ENCODE data around the gene PIK3C3. TPM values are rescaled to one million over a fixed set of nuclear protein-coding genes. Genes with fewer than 3 reads are reported as not detected.

Gene PIK3C3
- polyA plus RNA-seq, 1 donor from 2014 or later: 42.9 TPM

- no peak for TF ChIP-seq EP300 (conservative IDR thresholded peaks at IDR 0.05; ENCODE audit: poor library complexity, severe bottlenecking)
- no peak for TF ChIP-seq SMC3 (conservative IDR thresholded peaks at IDR 0.05; ENCODE audit: poor library complexity)
- no peak for TF ChIP-seq TAF1 (IDR thresholded peaks at IDR 0.05; ENCODE audit: low read depth)
- TF ChIP-seq RAD21 (conservative IDR thresholded peaks at IDR 0.05): no peak
- TF ChIP-seq POLR2AphosphoS5 (IDR thresholded peaks at IDR 0.05): no peak
- no peak for TF ChIP-seq EZH2 (IDR thresholded peaks at IDR 0.05; ENCODE audit: borderline replicate concordance, insufficient read depth, low read length, poor library complexity, severe bottlenecking)
- TF ChIP-seq CTCF (IDR thresholded peaks at IDR 0.05; ENCODE audit: poor library complexity, severe bottlenecking): no peak
- TF ChIP-seq REST (IDR thresholded peaks at IDR 0.05; ENCODE audit: borderline replicate concordance): no peak
- TF ChIP-seq MXI1 (conservative IDR thresholded peaks at IDR 0.05; ENCODE audit: poor library complexity, severe bottlenecking): no peak
- Histone ChIP-seq H3K79me2 (replicated peaks; ENCODE audit: insufficient read depth, low read length) (no peaks in the 10 kb centered on the region), H3K9ac (ENCODE audit: low read length) (no peak overlapping the region)
Measured at GRCh38 chr18:41921770-41922169, 33.3 kb upstream of the PIK3C3 start.

GRCh38 chr18:41922176-41922575 lies 32.9 kb upstream of the PIK3C3 start:
- H3F3A ChIP-seq (ENCODE audit: insufficient read depth, low read length, poor library complexity, severe bottlenecking): no peaks in the 10 kb centered on the region
- no peaks in the 10 kb centered on the region for H4K20me1 ChIP-seq (ENCODE audit: insufficient read depth)
- no peak overlapping the region for H3K9ac ChIP-seq (ENCODE audit: low read length)
- H3K27me3 ChIP-seq (ENCODE audit: insufficient read depth, low read depth, low read length): no peaks in the 10 kb centered on the region
- TF ChIP-seq EZH2 (IDR thresholded peaks at IDR 0.05; ENCODE audit: borderline replicate concordance, insufficient read depth, low read length, poor library complexity, severe bottlenecking) (no peak), CTCF (IDR thresholded peaks at IDR 0.05; ENCODE audit: poor library complexity, severe bottlenecking) (no peak)
- no peak overlapping the region for H3K27ac ChIP-seq (ENCODE audit: low read length)
- H3K9me3 ChIP-seq (ENCODE audit: low read length): no peaks in the 10 kb centered on the region
- no peak overlapping the region for H3K4me2 ChIP-seq (ENCODE audit: low read length)
- H2AFZ ChIP-seq (ENCODE audit: low read depth, low read length): no peak overlapping the region
- no peaks in the 10 kb centered on the region for H3K79me2 ChIP-seq (replicated peaks; ENCODE audit: insufficient read depth, low read length)
- no peak overlapping the region for H3K4me3 ChIP-seq (ENCODE audit: low read length)
- no peaks in the 10 kb centered on the region for H3K9me2 ChIP-seq (ENCODE audit: insufficient read depth, low read length)
- no peaks in the 10 kb centered on the region for H3K36me3 ChIP-seq (ENCODE audit: insufficient read depth, low read length)

More at GRCh38 chr18:41921770-41922169, 33.3 kb upstream of the PIK3C3 start:
- H3K27me3 ChIP-seq (ENCODE audit: insufficient read depth, low read depth, low read length): no peaks in the 10 kb centered on the region
- H3K27ac ChIP-seq (ENCODE audit: low read length): no peak overlapping the region
- no peak overlapping the region for H2AFZ ChIP-seq (ENCODE audit: low read depth, low read length)
- H3K9me2 ChIP-seq (ENCODE audit: insufficient read depth, low read length): no peaks in the 10 kb centered on the region
- H3K36me3 ChIP-seq (ENCODE audit: insufficient read depth, low read length): no peaks in the 10 kb centered on the region
- no peaks in the 10 kb centered on the region for H3K9me3 ChIP-seq (ENCODE audit: low read length)
- no peak overlapping the region for H3K4me3 ChIP-seq (ENCODE audit: low read length)
- H4K20me1 ChIP-seq (ENCODE audit: insufficient read depth): no peaks in the 10 kb centered on the region
- H3K4me2 ChIP-seq (ENCODE audit: low read length): no peak overlapping the region
- H3F3A ChIP-seq (ENCODE audit: insufficient read depth, low read length, poor library complexity, severe bottlenecking): no peaks in the 10 kb centered on the region

Measured in neural cell (in vitro differentiated cells).